ENCODE measurements around the gene SDHA. TPM values are rescaled to one million over a fixed set of nuclear protein-coding genes. Genes with fewer than 3 reads are reported as not detected.
A peak's percentile ranks its signal among the peaks of the same experiment; 100 is the strongest.

Gene SDHA
- polyA plus RNA-seq, 3 donors, result 55.0 to 98.0 (median 91.5) TPM

GRCh38 chr5:197892-198489 lies 20.1 kb upstream of the SDHA start:
- Histone ChIP-seq H3K4me1 (ENCODE audit: control insufficient read depth in 1 of 2, insufficient read depth in 2 of 2, low read length in 2 of 2) (no peaks in the 10 kb centered on the region), H3K4me3 (replicated peaks in 1 of 3; ENCODE audit: low read depth in 2 of 3, low read length in 3 of 3) (no peak overlapping the region), H3K9me3 (replicated peaks in 1 of 2; ENCODE audit: control insufficient read depth in 1 of 2, insufficient read depth in 1 of 2, low read length in 2 of 2) (no peaks in the 10 kb centered on the region), H3K27ac (ENCODE audit: low read depth in 1 of 2, low read length in 2 of 2) (no peak overlapping the region), H3K27me3 (ENCODE audit: control insufficient read depth in 2 of 2, insufficient read depth in 2 of 2, low read length in 2 of 2) (no peaks in the 10 kb centered on the region), H3K4me2 (replicated peaks; ENCODE audit: extremely low read depth, low read length, poor library complexity, severe bottlenecking) (no peak overlapping the region), H3K79me2 (ENCODE audit: insufficient read depth, low read length) (no peaks in the 10 kb centered on the region), H3K9ac (ENCODE audit: insufficient read depth, low read length, poor library complexity, severe bottlenecking) (no peak overlapping the region), H2AFZ (ENCODE audit: insufficient read depth, low read depth, low read length, poor library complexity, severe bottlenecking) (no peak overlapping the region), H3K36me3 (replicated peaks in 1 of 2; ENCODE audit: control insufficient read depth in 1 of 2, insufficient read depth in 2 of 2, low read length in 2 of 2) (no peaks in the 10 kb centered on the region), H4K20me1 (ENCODE audit: insufficient read depth, low read length) (no peaks in the 10 kb centered on the region)
- WGBS (ENCODE audit: insufficient coverage), result 95% methylated on average over 3 of the region's 12 CpGs
- no peak for TF ChIP-seq CTCF (IDR thresholded peaks at IDR 0.05)
- no peak overlapping the region for H3K4me3 Mint-ChIP-seq
- no peaks in the 10 kb centered on the region for H3K9me3 Mint-ChIP-seq
- DNase-seq, result no peak
- H3K36me3 Mint-ChIP-seq, result peaks cover 0 to 2% of the 10 kb centered on the region in 2 donors
- H3K27ac Mint-ChIP-seq, result no peak overlapping the region
- intact Hi-C loops (cut with micrococcal nuclease), result no loop called here
- peaks cover 0 to 4% (median 2%) of the 10 kb centered on the region in 3 donors for H3K27me3 Mint-ChIP-seq (ENCODE audit: low read depth in 3 of 3)
- H3K4me1 Mint-ChIP-seq, result no peaks in the 10 kb centered on the region

DNA sequence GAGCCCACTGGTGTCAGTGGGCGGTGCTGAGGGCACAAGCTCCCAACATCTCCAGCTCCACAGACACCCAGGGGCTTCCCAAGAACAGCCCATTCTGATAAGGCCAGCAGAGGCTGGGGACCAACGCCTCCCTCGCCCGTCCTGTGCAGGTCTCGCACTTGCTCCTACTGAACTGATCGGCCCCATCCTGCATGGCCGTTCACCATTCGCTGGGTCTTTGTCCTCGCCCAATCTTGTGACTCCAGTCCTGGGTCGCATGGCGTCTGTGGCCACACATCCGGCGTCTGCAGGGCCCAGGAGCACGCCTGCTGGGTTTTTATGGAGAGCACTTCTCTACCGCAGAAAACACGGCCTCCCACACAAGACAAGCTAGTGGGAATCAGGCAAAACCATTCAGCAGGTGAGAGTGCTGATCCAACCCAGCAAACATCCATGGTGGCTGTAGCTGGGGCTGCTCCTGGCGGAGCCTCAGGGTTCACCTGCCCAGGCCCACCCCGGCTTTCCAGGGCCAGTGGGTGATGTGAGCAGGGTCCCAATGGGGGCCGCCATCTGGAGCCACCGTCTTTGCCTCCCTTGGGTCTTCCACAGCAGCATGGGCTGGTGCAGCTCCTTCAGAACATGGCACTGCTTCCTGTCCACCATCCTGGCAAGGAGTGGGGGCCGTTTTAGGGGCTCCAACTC lies 19.5 kb upstream of the SDHA start:
- intact Hi-C loops (cut with micrococcal nuclease), result no loop called here
- Histone ChIP-seq H3K36me3 (replicated peaks in 1 of 2; ENCODE audit: control insufficient read depth in 1 of 2, insufficient read depth in 2 of 2, low read length in 2 of 2) (peaks cover 3 to 5% of the 10 kb centered on the region in 2 donors), H3K4me3 (replicated peaks in 1 of 3; ENCODE audit: low read depth in 2 of 3, low read length in 3 of 3) (no peak overlapping the region), H3K9ac (ENCODE audit: insufficient read depth, low read length, poor library complexity, severe bottlenecking) (no peak overlapping the region), H3K4me2 (replicated peaks; ENCODE audit: extremely low read depth, low read length, poor library complexity, severe bottlenecking) (no peak overlapping the region), H4K20me1 (ENCODE audit: insufficient read depth, low read length) (no peaks in the 10 kb centered on the region), H3K4me1 (ENCODE audit: control insufficient read depth in 1 of 2, insufficient read depth in 2 of 2, low read length in 2 of 2) (no peaks in the 10 kb centered on the region), H2AFZ (ENCODE audit: insufficient read depth, low read depth, low read length, poor library complexity, severe bottlenecking) (no peak overlapping the region), H3K27me3 (ENCODE audit: control insufficient read depth in 2 of 2, insufficient read depth in 2 of 2, low read length in 2 of 2) (no peaks in the 10 kb centered on the region), H3K79me2 (ENCODE audit: insufficient read depth, low read length) (no peaks in the 10 kb centered on the region), H3K9me3 (replicated peaks in 1 of 2; ENCODE audit: control insufficient read depth in 1 of 2, insufficient read depth in 1 of 2, low read length in 2 of 2) (no peaks in the 10 kb centered on the region), H3K27ac (ENCODE audit: low read depth in 1 of 2, low read length in 2 of 2) (no peak overlapping the region)
- H3K27ac Mint-ChIP-seq, result peak overlapping the region in 2 of 7 donors; percentile 30 to 51
- no peak for DNase-seq
- no peak overlapping the region for H3K4me3 Mint-ChIP-seq
- H3K36me3 Mint-ChIP-seq, result peaks cover 3 to 6% of the 10 kb centered on the region in 2 donors
- H3K9me3 Mint-ChIP-seq, result no peaks in the 10 kb centered on the region
- no peak for TF ChIP-seq CTCF (IDR thresholded peaks at IDR 0.05)
- no peaks in the 10 kb centered on the region for H3K4me1 Mint-ChIP-seq
- WGBS (ENCODE audit: insufficient coverage), result 96% methylated on average over 19 of the region's 21 CpGs
- peaks cover 0 to 2% (median 2%) of the 10 kb centered on the region in 3 donors for H3K27me3 Mint-ChIP-seq (ENCODE audit: low read depth in 3 of 3)

Measured in CD14-positive monocyte (primary cell).